ENCODE measurements around the gene KIRREL3. TPM values are rescaled to one million over a fixed set of nuclear protein-coding genes. Genes with fewer than 3 reads are reported as not detected.

Gene KIRREL3
- total RNA-seq, 4 donors from 2014 or later = 0.82 to 15.7 (median 1.4) TPM; not detected in 1

- WGBS, 2 donors (ENCODE audit: low coverage in 1 of 2) = 81% methylated on average over 5 to 10 of the region's 10 CpGs
- H3K27ac ChIP-seq = no peak overlapping the region
- in situ Hi-C loops (cut with MboI; ENCODE audit: low pct_ligation_motif_present in 1 of 4, low pct_unique_long_range_greater_than_20kb in 1 of 4, low sequenced_read_pairs in 3 of 4) = no loop called here
- no peaks in the 10 kb centered on the region for H3K4me1 ChIP-seq
- H3K27me3 ChIP-seq = no peaks in the 10 kb centered on the region
- no peak overlapping the region for H3K4me3 ChIP-seq
- no peak for DNase-seq
- H3K36me3 ChIP-seq = no peaks in the 10 kb centered on the region
- intact Hi-C loops (cut with DNase I; ENCODE audit: low total_unique reads) = no loop called here
- no peak for TF ChIP-seq POLR2AphosphoS5 (IDR thresholded peaks at IDR 0.05)
- TF ChIP-seq EP300 (IDR thresholded peaks at IDR 0.05; ENCODE audit: low read depth) = no peak
- TF ChIP-seq, protein P1, sequence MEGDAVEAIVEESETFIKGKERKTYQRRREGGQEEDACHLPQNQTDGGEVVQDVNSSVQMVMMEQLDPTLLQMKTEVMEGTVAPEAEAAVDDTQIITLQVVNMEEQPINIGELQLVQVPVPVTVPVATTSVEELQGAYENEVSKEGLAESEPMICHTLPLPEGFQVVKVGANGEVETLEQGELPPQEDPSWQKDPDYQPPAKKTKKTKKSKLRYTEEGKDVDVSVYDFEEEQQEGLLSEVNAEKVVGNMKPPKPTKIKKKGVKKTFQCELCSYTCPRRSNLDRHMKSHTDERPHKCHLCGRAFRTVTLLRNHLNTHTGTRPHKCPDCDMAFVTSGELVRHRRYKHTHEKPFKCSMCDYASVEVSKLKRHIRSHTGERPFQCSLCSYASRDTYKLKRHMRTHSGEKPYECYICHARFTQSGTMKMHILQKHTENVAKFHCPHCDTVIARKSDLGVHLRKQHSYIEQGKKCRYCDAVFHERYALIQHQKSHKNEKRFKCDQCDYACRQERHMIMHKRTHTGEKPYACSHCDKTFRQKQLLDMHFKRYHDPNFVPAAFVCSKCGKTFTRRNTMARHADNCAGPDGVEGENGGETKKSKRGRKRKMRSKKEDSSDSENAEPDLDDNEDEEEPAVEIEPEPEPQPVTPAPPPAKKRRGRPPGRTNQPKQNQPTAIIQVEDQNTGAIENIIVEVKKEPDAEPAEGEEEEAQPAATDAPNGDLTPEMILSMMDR (IDR thresholded peaks at IDR 0.05) = no peak
- no peak for TF ChIP-seq POLR2A (IDR thresholded peaks at IDR 0.05)
- no peaks in the 10 kb centered on the region for H3K9me3 ChIP-seq
Observed at GRCh38 chr11:126929179-126930061, 71.2 kb downstream of the KIRREL3 start.

DNA sequence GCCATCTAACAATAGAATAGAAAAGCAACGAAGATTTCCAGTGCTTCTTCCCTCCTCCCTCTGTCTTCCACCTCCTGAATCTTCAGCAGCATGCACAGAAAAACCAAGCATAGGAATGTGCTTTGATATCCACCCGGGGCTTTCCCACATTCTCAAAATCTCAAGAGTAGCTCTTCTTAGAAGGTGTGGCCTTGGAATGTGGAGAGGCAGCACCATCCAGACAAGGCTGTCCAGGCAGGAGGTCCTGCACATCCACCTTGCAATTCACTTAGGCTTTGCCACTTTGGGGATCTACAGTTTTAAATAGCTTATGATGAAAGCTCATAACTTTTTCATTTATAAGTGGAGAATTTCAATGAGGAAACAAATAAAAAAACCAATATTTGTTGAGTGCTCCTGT, 72.9 kb downstream of the KIRREL3 start:
- DNase-seq = no peak
- Histone ChIP-seq H3K36me3 (no peaks in the 10 kb centered on the region), H3K4me3 (no peak overlapping the region), H3K27me3 (no peaks in the 10 kb centered on the region), H3K9me3 (no peaks in the 10 kb centered on the region), H3K4me1 (no peaks in the 10 kb centered on the region), H3K27ac (no peak overlapping the region)
- in situ Hi-C loops (cut with MboI; ENCODE audit: low pct_ligation_motif_present in 1 of 4, low pct_unique_long_range_greater_than_20kb in 1 of 4, low sequenced_read_pairs in 3 of 4) (no loop called here), intact Hi-C loops (cut with DNase I; ENCODE audit: low total_unique reads) (no loop called here)
- WGBS, 2 donors (ENCODE audit: low coverage in 1 of 2) = 50 to 73% methylated on average over 1 to 2 of the region's 2 CpGs
- no peak for TF ChIP-seq POLR2A (IDR thresholded peaks at IDR 0.05)
- no peak for TF ChIP-seq POLR2AphosphoS5 (IDR thresholded peaks at IDR 0.05)
- no peak for TF ChIP-seq EP300 (IDR thresholded peaks at IDR 0.05; ENCODE audit: low read depth)
- TF ChIP-seq, protein P1 (IDR thresholded peaks at IDR 0.05) = no peak

DNA sequence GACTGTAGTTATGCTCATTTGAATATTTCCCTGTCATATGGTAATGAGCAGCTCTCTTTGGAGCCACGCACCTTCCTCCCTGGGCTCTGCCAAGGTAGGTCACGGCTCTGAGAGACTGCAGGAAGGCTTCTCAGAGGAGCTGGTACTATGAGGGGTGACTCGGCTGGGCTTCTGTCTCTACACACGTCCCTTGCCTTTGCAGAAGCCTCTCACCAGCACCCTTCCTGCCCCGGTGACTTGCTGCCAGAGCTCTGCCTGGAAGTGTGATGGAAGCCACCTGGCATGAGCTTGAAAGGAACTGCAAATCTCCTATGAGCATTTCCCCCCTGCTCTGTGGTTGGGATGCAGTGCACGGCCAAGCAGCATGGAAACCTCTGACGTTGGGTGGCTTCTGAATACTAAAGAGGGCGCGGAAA, 74.2 kb downstream of the KIRREL3 start:
- Histone ChIP-seq H3K36me3 (no peaks in the 10 kb centered on the region), H3K4me3 (no peak overlapping the region), H3K4me1 (no peaks in the 10 kb centered on the region), H3K27me3 (no peaks in the 10 kb centered on the region), H3K9me3 (no peaks in the 10 kb centered on the region), H3K27ac (no peak overlapping the region)
- 56 to 72% methylated on average over 3 to 9 of the region's 9 CpGs for WGBS, 2 donors (ENCODE audit: low coverage in 1 of 2)
- in situ Hi-C loops (cut with MboI; ENCODE audit: low pct_ligation_motif_present in 1 of 4, low pct_unique_long_range_greater_than_20kb in 1 of 4, low sequenced_read_pairs in 3 of 4) = no loop called here
- TF ChIP-seq EP300 (IDR thresholded peaks at IDR 0.05; ENCODE audit: low read depth) = no peak
- TF ChIP-seq POLR2AphosphoS5 (IDR thresholded peaks at IDR 0.05) = no peak
- TF ChIP-seq POLR2A (IDR thresholded peaks at IDR 0.05) = no peak
- TF ChIP-seq, protein P1 (IDR thresholded peaks at IDR 0.05) = no peak
- no peak for DNase-seq
- intact Hi-C loops (cut with DNase I; ENCODE audit: low total_unique reads) = no loop called here

GRCh38 chr11:126925321-126926093, 75.1 kb downstream of the KIRREL3 start:
- TF ChIP-seq POLR2A (IDR thresholded peaks at IDR 0.05) (no peak), POLR2AphosphoS5 (IDR thresholded peaks at IDR 0.05) (no peak), EP300 (IDR thresholded peaks at IDR 0.05; ENCODE audit: low read depth) (no peak)
- TF ChIP-seq, protein P1 (IDR thresholded peaks at IDR 0.05) = no peak
- H3K27me3 ChIP-seq = no peaks in the 10 kb centered on the region
- no peaks in the 10 kb centered on the region for H3K4me1 ChIP-seq
- no peak overlapping the region for H3K4me3 ChIP-seq
- intact Hi-C loops (cut with DNase I; ENCODE audit: low total_unique reads) = no loop called here
- in situ Hi-C loops (cut with MboI; ENCODE audit: low pct_ligation_motif_present in 1 of 4, low pct_unique_long_range_greater_than_20kb in 1 of 4, low sequenced_read_pairs in 3 of 4) = no loop called here
- 73% methylated on average over 11 of the region's 11 CpGs; no CpG with 5 or more reads in 1 of the 2 donors for whole genome bisulfite sequencing, 2 donors (ENCODE audit: low coverage in 1 of 2)
- DNase-seq = no peak
- H3K27ac ChIP-seq = no peak overlapping the region
- no peaks in the 10 kb centered on the region for H3K9me3 ChIP-seq
- H3K36me3 ChIP-seq = no peaks in the 10 kb centered on the region
